HG03520 (cell line): ENCODE data around the gene MAD1L1.
"Not testable (repeated sequence)": the region's sequence is repeated elsewhere in the genome, so short reads cannot be mapped to it uniquely, and the experiment has no call there.

Source experiments
- ATAC-seq: cut with Tn5 transposase; IDR thresholded peaks from one replicate; pipeline ENCODE4 v1.9.1; 2021; ENCODE audit warnings: mild to moderate bottlenecking, moderate library complexity; ENCODE audit not compliant: unreplicated experiment

Gene MAD1L1

DNA sequence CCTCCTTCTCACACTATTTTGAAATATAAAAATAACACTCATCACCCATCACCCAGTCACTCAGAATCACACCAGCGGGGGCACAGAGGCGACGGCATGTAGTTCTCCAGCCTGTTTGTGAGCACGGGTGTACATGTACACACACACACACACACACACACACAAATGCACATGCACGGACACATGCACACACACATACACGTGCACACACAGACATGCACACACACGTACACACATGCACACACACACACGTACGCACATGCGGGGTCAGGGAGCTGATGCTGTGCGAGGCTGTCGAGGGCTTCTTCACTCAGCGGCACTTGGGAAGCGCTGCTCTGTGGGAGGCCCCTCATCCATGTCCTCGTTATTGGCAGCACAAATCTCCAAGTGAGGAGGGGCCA, 383.8 kb downstream of the MAD1L1 start:
- no peak for ATAC-seq

- ATAC-seq, result no peak
Observed at GRCh38 chr7:1848013-1848640, 384.6 kb downstream of the MAD1L1 start.

GRCh38 chr7:1847260-1848001, 385.3 kb downstream of the MAD1L1 start:
- ATAC-seq, result no peak

DNA sequence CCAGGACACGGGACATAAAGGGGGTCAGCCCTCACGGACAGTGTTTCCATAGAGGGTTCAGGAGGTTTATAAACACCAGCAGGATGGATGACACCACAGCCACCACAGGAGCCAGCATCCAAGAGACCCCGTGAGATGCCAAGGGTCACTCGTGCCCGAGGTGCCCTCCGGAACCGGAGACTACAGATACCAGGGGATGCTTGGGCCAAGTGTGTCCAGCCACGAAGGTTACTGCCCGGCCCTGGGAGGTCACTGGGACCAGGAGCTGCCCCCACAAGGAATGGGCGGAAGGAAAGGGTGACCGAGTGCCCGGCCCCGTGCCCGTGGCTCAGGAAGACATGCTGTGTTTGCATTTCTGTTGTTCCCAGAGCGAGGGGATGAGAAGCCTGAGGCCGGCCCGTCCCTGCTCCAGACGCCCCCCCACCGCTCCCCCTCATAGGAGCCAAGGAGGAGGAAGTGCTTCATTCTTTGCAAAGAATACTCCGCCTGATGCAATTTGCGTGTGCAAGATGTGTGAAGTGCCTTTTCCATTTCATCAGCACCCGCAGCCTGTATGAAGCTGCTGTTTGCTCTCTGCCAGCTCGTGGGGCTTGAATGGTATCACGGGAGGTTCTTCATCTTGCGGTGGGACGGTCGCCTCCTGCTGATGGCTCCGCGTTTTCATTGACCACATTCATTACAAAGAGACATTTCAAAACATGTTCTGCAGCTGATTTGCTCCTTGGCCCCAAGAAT, 386.2 kb downstream of the MAD1L1 start:
- no peak for ATAC-seq

- ATAC-seq, result no peak
Observed at GRCh38 chr7:1845536-1846311, 387.0 kb downstream of the MAD1L1 start.

DNA sequence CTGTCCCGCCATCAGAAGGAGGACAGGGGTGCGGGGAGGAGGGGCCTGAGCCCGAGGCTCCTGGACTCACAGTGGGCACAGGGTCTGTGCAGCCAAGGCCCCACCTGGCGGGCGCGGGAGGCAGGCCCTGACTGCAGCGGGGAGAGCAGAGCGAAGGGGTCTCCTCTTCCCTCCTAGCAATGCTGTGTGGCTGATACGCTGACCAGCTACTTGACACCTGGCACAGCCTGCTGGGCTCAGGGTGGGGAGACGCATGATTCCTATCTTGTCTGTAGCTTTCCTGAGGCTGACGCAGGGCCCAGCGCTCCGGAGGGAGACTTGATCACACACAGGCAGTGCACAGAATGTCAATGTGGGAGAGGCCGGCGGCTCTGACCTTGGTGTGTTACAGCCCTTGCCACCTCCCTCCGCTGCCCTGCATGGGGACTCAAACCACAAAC, 387.8 kb downstream of the MAD1L1 start:
- ATAC-seq, result no peak

DNA sequence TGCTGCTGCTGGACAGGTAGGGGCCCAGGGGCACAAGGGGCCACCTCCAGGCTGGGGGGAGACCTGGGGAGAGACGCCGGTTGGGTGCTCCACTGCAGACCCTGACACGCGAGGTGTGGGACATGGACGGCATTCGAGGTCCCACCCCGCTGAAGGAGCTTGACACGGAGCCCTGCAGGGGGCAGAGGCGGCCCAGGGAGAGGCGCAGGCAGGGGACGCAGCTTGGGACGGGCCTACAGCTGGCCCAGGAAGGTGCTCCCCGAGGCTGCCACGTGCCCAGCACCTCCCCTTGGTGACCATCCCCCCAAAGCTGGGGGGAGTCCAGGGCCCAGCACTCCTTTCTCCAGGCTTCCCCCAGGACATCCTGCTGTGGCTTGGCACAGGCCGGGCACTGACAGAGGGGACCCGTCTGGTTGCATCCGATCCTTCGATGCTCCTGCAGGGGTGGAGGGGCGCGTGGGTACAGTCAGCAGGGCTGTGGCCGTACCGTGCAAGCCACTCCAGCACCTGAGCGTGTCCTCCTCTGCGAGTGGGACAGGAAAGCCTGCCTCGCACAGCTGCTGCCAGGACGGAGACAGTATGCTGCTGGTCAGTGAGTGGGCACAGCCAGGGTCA, 388.3 kb downstream of the MAD1L1 start:
- ATAC-seq, result no peak

DNA sequence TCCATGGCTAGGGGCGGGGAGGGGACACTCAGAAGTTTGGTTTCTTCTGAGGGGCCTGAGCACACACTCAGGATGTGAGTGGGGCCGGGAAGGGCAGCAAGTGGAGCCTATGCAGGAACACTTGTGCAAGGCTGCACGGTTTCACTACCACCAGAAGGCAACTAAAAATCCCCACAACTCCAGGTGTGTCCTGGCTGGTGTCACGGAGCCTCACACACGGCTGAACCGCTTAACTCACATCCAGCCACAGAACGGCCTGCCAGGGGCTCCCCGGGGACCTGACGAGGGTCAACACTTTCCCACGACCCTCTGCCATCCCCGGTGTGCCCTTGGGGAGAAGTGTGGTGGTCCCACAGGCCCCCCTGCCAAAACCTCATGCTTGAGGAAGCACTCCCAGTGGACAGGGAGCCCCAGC, 388.8 kb downstream of the MAD1L1 start:
- no peak for ATAC-seq

DNA sequence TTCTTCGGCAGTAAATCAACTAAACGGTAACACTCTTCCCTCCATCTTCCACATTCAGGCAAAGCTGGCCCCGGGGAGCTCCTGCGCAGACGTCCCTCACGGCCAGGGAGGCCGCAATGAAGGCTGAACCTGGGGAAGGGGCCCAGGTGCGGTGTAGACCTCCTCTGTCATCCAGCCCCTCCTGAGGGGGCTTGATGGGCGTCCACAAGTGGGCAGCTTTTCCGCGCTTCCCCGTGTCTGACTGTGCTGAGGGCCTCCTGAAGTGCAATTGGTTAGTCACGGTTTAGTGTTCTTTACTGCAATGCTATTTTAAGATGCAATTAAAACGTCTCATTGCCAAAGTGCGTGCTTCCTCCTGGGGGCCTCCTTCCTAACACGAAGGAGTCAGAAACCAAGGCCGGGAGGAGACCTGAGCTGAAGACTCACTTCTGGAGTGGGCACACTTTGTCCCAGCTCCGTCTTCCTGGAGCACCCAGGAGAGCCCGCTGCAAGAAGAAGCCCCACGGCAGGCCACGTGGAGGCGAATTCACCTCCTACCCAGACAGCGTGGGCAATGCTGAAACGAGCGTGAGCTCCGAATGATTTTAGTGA, 389.4 kb downstream of the MAD1L1 start:
- no peak for ATAC-seq

DNA sequence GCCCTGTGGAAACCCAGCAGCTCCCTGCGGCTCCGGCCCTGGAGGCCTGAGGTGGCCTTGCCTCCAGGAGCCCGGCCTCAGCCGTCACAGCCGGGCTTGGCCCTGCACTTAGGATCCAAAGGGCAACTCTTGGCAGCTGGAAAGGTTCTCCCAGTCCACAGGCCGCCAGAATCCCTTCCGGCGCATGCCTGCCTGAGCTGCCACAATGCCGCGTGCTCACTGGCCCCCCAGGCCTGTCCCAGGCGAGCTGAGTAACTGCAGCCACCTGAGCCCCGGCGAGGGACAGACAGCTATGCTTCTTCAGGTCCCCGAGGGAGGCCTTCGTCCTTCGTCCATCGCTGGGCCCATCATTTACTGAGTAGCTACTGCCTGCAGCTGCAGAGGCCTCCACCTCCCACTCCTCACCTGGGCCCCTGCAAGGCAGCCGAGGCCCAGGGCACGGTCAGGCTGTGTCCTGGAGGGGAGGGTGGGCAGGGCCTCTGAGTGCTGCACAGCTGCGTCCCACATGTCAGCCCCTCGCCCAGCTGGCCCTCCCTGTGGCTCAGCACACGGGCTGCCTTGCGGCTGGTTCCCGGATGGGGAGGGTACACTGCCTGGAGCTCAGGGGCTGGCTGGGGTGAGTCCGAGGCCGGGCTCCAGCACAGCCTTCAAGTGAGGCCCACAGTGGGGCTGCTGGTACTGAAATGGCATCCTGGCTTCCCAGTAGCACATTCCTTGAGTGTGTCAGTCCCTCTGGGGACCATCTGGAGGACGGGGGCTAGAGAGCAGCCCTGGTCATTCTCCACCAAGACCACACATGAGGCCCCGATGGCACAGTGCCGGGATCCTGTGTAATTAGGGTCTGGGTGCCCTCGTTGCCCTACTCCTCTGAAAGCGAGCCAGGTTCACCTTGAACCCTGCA, 390.2 kb downstream of the MAD1L1 start:
- no peak for ATAC-seq

DNA sequence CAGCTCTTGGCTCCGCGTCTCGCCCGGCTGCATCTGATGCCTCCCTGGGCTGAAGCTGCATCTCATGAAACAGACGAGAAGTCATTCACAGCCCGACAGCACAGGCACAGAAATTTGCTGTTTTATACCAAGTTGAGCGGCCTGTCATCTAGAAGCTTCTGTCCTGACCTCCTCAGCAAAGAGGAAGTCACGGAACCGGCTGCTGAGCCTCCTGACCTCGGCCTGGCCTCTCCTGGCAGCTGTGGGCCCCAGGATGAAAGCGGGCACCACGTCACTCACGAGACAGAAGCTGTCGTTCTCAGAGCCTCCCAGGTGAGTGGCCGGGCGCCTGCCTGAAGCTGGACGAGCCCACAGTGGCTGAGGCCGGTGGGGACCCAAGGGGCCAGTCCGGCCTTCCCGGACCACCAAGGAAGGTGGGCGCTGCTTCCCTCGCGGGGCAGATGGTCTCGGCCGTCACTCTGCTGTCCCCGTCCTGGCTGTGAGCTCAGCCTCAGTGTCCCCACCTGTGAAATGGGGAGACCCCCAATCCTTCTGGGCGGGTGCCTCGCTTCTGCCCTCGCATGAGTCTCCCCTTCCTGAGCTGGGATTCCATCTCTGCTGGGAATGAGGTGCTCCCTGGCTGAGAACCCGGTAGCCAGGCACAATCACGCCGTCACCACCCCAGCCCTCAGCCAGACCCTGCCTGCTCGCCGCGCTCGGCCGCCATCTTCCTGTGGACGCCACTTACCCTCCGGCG, 391.3 kb downstream of the MAD1L1 start:
- ATAC-seq, result not testable (repeated sequence)

DNA sequence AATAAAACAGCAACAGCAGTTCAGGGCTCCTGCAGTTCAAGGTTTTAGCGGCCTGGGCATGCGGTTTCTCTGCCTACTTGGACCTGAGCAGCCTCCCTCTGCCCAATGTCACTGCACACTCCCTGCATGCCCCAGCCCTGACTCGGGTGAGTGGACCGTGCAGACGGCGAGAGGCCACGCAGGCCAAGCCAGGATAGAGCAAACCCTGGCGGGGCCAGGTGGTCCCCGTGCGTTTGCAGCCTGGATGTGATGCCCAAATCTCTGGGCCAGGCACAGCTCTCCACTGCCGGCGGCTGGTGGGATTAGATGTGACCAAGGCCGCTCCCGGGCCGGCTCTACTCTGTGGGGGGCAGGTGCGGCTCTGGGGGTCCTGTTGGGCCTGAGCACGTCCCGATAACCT, 392.0 kb downstream of the MAD1L1 start:
- ATAC-seq, result not testable (repeated sequence)

- ATAC-seq, result no peak
Observed at GRCh38 chr7:1839701-1840100, 393.0 kb downstream of the MAD1L1 start.

DNA sequence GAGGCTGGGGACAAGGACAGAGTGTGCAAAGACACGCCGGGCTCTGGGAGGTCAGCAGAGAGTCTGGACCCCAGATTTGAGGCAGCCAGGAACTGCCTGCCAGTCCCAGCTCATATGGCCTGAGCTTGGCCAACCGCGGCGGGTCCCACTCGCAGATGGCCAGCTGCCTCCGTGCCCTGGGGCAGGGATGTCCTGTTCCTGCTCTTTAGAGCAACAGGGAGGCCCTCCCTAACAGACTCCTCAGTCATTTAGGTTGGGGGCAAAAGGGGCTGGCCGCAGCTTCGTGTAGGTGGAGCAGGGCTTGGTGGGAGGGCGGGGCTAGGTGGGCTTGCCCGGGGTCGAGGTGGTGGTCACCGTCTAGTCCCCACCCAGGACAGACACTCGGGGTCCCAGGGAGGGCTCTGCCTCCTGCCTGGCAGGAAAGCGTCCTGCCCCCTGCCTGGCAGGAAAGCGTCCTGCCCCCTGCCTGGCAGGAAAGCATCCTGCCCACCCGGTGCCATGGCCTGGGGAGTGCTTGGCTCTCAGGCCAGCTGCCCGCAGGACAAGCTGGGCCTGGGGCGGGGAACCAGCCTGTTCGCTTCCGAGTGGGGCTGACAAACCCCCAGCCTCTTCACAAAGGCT, 393.7 kb downstream of the MAD1L1 start:
- ATAC-seq, result not testable (repeated sequence)

DNA sequence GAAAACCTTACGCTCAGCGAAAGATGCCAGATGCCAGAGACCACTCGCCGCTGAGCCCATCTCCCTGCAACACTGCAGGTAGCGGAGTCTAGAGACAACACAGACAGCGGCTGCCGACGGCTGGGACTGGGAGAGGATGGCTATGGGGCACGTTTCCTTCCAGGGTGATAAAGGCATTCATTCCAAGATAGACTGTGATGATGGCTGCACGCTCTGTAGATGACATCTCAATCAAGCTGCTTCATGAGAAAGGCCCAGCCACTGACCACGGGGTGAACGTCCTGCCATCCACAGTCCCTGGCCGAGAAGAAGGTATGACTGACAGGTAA, 394.2 kb downstream of the MAD1L1 start:
- ATAC-seq, result not testable (repeated sequence)

DNA sequence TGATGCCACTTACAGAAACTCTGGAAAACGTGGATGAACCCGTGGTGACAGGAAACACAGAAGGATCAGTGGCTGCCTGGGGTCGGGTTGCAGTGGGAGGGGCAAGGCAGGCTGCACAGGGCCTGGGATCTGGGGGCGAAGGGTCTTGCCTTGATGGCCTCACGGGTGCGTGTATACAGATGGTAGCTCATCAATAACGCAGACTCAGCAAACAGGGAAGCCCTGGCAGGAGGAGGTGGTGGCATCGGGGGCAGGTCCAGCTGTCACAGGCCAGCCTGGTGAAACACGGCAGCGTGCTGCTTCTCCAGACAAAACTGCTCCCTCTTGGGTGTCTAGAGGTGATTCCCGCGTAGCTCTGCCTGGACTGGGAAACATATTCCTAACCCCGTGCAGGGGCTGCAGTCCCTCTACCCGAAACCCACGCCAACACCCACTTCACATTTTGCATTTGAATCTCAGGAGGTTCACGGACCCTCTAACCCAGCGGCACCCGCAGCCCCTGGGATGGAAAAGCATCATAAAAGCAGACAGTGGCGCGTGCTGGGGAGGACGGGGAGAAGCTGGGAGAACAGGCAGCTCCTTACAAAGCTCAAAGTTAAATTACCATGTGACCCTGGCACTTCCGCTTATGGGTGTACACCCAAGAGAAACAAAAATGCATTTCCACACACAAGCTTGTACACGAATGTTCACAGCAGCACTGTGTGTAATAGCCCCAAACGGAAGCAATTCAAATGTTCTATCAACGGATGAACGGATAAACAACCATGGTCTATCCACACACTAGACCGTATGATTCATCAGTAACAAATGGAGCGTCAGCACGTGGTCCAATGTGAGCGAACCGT, 394.8 kb downstream of the MAD1L1 start:
- not testable (repeated sequence) for ATAC-seq

- ATAC-seq, result not testable (repeated sequence)
Observed at GRCh38 chr7:1831933-1832535, 400.7 kb downstream of the MAD1L1 start.
